Measurements from ENCODE around the gene MYO5A.
"Not testable (repeated sequence)": the region's sequence is repeated elsewhere in the genome, so short reads cannot be mapped to it uniquely, and the experiment has no call there.

The MYO5A gene

DNA sequence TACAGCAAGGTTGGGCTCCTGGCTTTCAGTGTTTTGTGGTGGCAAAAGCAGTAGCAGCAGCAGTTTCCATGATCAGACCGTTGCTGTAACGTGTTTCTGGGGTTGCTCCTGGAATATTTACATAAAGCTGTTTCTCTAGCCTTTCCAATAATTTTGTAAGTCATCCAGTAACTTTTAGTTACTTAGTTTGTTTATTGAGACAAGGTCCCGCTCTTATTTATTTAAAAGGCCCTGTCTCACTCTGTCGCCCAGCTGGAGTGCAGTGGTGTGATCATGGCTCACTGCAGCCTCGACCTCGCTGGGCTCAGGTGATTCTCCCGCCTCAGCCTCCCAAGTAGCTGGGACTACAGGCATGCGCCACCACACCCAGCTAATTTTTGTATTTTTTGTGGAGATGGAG, 8.8 kb upstream of the MYO5A start:
- DNase-seq = no peak

GRCh38 chr15:52532427-52532826, 3.7 kb upstream of the MYO5A start:
- no peak for DNase-seq

- no peak for DNase-seq
These were observed 1.3 kb upstream of the MYO5A start for GRCh38 chr15:52529940-52530339.

- DNase-seq = peak; percentile 40
These were observed 753 bp upstream of the MYO5A start for GRCh38 chr15:52529341-52529924.

GRCh38 chr15:52527911-52528563, 643 bp downstream of the MYO5A start:
- peak; percentile 64 for DNase-seq

DNA sequence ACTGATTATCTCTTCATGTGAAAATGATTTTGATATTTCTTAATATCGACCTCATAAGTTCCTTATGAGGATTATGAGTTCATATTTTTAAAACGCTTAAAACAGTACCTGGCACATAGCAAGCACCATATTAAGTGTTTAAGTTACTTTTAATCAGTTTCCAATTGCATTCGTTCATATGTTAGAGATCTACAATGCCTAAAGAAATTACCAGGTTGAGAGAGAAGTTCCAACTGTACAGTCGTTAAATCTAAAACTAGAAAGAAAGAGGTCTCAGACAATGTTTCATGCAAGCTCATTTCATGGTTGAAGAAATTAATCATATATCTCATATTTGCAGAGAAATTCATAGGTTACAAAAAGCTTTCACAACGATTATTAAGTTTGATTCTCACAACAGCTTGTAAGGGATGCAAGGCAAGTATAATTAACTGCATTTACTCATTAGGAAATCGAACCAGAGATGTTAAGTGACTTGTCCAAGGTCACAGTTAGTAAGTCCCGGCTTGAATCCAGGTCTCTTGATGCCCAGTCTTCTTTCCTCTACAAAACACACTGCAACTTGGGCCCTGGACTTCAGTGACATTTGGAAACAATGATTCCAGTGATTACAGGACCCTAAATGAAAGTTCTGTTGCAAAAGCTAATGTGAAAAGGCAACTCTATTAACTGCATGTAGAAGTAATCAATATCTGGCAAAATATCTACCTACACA, 1.3 kb downstream of the MYO5A start:
- no peak for DNase-seq

GRCh38 chr15:52524223-52525136, 4.2 kb downstream of the MYO5A start:
- no peak for DNase-seq

GRCh38 chr15:52523647-52524046, 5.0 kb downstream of the MYO5A start:
- no peak for DNase-seq

GRCh38 chr15:52523192-52523591, 5.5 kb downstream of the MYO5A start:
- no peak for DNase-seq

DNA sequence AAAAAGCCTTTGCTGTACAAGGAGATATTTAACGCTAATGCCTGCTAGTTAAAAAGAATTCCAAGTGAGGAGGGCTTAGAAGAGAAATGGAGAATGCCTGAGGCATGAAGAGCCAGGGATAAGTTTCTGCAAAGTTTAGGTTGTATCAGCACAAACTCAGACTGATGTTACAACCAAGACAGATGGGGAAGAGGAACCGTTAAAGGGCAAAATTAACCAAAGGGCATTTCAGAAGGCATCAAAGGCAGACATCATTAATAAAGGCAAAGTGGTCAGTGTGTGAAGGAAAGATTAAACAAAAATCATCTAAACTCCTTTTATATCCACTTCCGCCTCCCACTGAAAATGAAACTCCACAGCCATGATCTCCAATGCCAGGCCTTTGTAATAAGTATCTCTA, 7.0 kb downstream of the MYO5A start:
- DNase-seq = no peak

- DNase-seq = no peak
These were observed 8.3 kb downstream of the MYO5A start for GRCh38 chr15:52520421-52520820.

DNA sequence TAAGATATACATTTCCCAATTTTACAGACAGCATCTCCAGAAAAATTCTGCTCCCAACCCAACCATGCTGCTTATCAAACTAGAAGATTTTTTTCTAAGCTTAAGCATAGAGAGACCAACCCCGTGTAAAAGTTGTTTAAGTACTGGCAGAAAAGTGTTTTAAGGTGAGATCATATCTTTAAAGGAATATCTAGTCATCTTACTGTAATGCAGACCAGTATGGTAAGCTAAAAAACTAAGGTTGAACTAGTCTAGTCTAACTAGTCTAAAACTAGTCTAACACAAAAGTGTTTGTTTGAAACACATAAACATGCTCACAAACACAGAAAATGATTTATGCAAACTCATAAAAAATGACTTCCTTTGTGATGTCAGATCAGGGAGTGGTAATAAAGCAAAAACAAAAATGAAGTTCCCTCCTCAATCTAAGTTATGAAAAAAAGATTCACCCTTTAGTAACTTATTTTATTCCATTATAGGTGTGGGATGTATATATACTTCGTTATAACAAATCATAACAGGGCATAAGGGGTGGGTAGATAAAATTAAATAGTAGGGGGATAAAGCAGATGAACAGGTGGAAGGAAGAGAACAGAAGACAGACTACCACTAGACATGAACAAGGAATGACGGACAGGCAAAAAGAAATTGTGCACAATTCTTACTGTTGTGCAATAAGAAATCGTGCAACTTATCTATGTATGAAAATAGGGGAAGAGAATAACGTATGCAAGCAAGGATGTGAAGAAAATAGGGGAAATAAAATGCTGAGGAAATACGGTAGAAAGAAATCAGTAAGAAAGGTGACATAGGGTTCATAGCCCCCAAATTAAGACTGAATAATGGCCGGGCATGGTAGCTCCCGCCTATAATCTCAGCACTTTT, 10.0 kb downstream of the MYO5A start:
- DNase-seq = no peak

DNA sequence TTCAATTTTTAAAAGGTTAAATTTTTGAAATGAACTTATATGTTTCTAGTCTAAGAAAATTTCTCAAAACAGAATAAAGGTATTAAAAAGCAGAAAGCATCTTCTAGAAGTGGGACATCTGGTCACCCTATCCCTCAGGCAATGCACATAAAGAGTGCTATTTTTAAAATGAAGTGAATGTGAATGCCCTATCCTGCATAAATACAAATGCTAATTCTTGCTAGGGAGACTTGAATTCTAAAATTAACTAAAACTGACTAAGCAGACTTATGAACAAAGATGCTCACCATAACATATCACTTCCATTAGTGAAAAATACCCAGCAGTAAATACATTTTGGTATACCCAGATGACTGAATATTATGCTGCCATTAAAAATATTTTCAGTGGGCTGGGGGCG, 11.7 kb downstream of the MYO5A start:
- no peak for DNase-seq

DNA sequence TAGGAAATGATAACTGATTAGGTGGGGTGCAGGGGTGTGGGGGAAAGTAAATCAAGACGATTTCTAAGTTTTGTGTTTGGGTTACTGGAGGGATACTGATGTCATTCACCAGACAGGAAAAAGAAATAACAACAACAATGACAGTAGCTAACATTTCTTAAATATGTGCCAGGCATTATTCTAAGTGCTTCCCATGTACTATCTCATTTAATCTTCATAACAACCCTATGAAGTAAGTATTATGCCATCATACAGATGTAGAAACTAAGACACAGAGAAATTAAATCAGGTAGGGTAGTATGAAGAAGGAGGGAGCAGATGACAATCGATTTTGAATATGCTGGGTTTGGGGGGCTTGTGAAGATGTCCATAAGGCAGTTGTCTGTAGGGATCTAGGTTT, 13.3 kb downstream of the MYO5A start:
- DNase-seq = no peak

- DNase-seq = no peak
These were observed 14.2 kb downstream of the MYO5A start for GRCh38 chr15:52514482-52514881.

GRCh38 chr15:52512869-52513268, 15.8 kb downstream of the MYO5A start:
- not testable (repeated sequence) for DNase-seq

DNA sequence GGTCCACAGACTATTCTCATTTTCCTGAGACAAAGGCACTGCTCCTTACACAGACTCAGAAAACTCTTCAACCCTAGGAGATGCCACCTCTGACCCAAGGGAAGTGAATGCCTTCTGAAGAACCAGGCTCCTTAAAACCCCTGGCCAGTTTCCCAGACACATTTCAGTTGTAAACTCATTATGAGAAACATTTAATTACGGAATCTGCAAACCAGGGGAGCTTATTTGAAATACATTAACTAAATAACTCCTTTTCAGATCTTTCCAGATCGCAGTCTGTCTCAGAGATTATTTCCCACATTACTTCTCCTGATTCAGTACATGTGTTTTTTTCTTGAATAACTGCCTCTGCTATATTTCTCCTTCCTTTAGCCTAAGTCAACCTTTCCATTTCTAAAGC, 17.6 kb downstream of the MYO5A start:
- no peak for DNase-seq

GRCh38 chr15:52509500-52510245, 19.0 kb downstream of the MYO5A start:
- DNase-seq = no peak

- no peak for DNase-seq
These were observed 22.1 kb downstream of the MYO5A start for GRCh38 chr15:52506549-52506948.

- DNase-seq = peak; percentile 23
These were observed 23.5 kb downstream of the MYO5A start for GRCh38 chr15:52505151-52505550.

DNA sequence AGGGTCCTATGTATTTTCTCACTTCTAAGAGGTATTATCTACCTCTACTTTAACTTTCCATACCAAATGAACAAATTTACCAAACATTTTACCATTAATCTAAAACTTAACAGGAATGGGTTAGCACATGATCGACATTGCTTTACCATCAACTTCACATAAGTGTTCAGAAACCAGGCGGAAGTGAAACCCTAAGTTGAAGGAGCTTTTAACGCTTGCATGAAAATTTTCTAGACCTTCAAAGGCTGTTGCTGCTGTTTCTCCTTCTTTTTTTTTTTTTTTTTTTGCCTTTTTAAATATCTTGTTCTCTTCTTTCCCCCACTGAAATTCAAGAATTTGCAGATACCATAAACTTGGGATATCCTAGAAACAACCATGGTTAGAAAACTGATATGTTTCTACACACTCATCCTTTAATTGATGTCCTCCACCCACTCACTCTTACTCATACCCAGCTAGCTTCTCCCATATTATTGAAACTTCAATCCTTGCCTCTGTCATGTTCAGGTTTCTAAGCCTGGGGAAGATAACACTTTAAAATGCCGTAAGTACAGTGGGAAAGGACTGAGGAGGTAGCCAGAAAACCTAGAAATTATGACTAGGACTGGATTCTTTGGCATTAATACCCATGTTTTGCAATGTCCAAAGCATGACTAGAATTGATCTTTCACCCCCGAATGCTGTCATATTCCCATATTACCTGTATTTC, 24.7 kb downstream of the MYO5A start:
- DNase-seq = no peak

All from CD4-positive, alpha-beta T cell treated with Interleukin-6 for 4 hours (primary cell).